K562 (cell line): Measurements from ENCODE around the gene SLC48A1. TPM values are rescaled to one million over a fixed set of nuclear protein-coding genes. Genes with fewer than 3 reads are reported as not detected.

Source experiments
- ARID3A ChIP-seq: IDR thresholded peaks from 2 replicates; pipeline ENCODE4 v1.6.1; 2012; ENCODE audit warnings: low read depth, low read length, improper control_type of control experiment, borderline replicate concordance
- DNMT1 ChIP-seq: fragments of 450-650 bp; IDR thresholded peaks from 2 replicates; pipeline ENCODE4 v1.6.1; 2016; ENCODE audit warnings: antibody characterized with exemption, mild to moderate bottlenecking
- HNRNPLL ChIP-seq: fragments of 200-400 bp; formaldehyde crosslinking; IDR thresholded peaks from 2 replicates; pipeline ENCODE4 v1.6.1; 2017; ENCODE audit warnings: low read length, low read depth, mild to moderate bottlenecking; ENCODE audit not compliant: poor library complexity, severe bottlenecking
- ILF3 ChIP-seq: fragments of 450-650 bp; IDR thresholded peaks from 2 replicates; pipeline ENCODE4 v1.6.1; 2018; ENCODE audit warnings: antibody characterized with exemption, mild to moderate bottlenecking, moderate library complexity, borderline replicate concordance
- MTA1 ChIP-seq: fragments of 450-650 bp; IDR thresholded peaks from 2 replicates; pipeline ENCODE4 v1.6.1; 2017; ENCODE audit warnings: borderline replicate concordance
- NCOR1 ChIP-seq: fragments of 450-650 bp; IDR thresholded peaks from 2 replicates; pipeline ENCODE4 v1.6.1; 2016; ENCODE audit warnings: mild to moderate bottlenecking, moderate library complexity
- NFXL1 ChIP-seq: fragments of 450-650 bp; formaldehyde crosslinking; IDR thresholded peaks from 2 replicates; pipeline ENCODE4 v1.4.0; 2021; ENCODE audit warnings: mild to moderate bottlenecking
- NKRF ChIP-seq: fragments of 450-650 bp; IDR thresholded peaks from 2 replicates; pipeline ENCODE4 v1.6.1; 2016; ENCODE audit warnings: borderline replicate concordance
- NONO ChIP-seq, 2 experiments: fragments of 200-400 bp in 1 of 2; fragments of 450-650 bp in 1 of 2; formaldehyde crosslinking in 1 of 2; IDR thresholded peaks; 2 replicates each; pipeline ENCODE4 v1.6.1; 2017; ENCODE audit warnings: low read depth in 2 of 2, mild to moderate bottlenecking in 2 of 2, moderate library complexity in 2 of 2, low read length in 1 of 2
- PHF8 ChIP-seq: fragments of 200-600 bp; sonication (generic); IDR thresholded peaks from 2 replicates; pipeline ENCODE4 v1.6.1; 2012; ENCODE audit warnings: mixed run types, mild to moderate bottlenecking, inconsistent platforms, low read length, moderate library complexity, borderline replicate concordance
- RBBP5 ChIP-seq: fragments of 200-600 bp; sonication (generic); IDR thresholded peaks from 2 replicates; pipeline ENCODE4 v1.6.1; 2012; ENCODE audit warnings: borderline replicate concordance, mild to moderate bottlenecking, low read length, control low read depth, inconsistent platforms; ENCODE audit not compliant: insufficient read depth, poor library complexity, severe bottlenecking
- RBM22 ChIP-seq: fragments of 200-400 bp; formaldehyde crosslinking; IDR thresholded peaks from 2 replicates; pipeline ENCODE4 v1.6.1; 2018; ENCODE audit warnings: low read length, low read depth; ENCODE audit not compliant: poor library complexity, severe bottlenecking
- ZNF57 ChIP-seq: fragments of 450-650 bp; formaldehyde crosslinking; IDR thresholded peaks from 2 replicates; pipeline ENCODE4 v1.4.0; 2020; ENCODE audit warnings: mild to moderate bottlenecking, moderate library complexity
- polyA plus RNA-seq, 8 experiments: library from polyadenylated mRNA; depleted of rRNA in 4 of 8; stranded (reverse) in 5 of 8; unstranded in 3 of 8; fragments of >200 nt; fragmentation: Nextera tagmentation in 2 of 8; fragmentation: Illumina TruSeq in 1 of 8; extraction: Ambion mirVana in 2 of 8; extraction: Trizol in 1 of 8; gene quantifications; 2 replicates each; pipeline versions ENCODE4 v1.2.1 to v1.2.3, GENCODE V29; 2011 to 2014; ENCODE audit warnings: inconsistent platforms in 1 of 8, missing spikeins in 1 of 8
- total RNA-seq, 7 experiments: library from RNA; depleted of rRNA in 6 of 7; stranded (reverse); fragments of >200 nt in 6 of 7; fragmentation: Illumina TruSeq in 2 of 7; extraction: Trizol in 2 of 7; gene quantifications; 2 replicates each; pipeline versions ENCODE4 v1.2.1 to v1.2.3, GENCODE V29; 2011 to 2021; ENCODE audit warnings: low replicate concordance in 1 of 7
- TF ChIP-seq, protein P1 (sequence below): IDR thresholded peaks from 2 replicates; pipeline ENCODE4 v1.6.1; 2011; ENCODE audit warnings: borderline replicate concordance, low read depth, mild to moderate bottlenecking, moderate library complexity, low read length; ENCODE audit not compliant: insufficient read depth, poor library complexity, severe bottlenecking
- TF ChIP-seq, protein P2 (sequence below): sonication (generic); formaldehyde crosslinking; IDR thresholded peaks from 2 replicates; pipeline ENCODE4 v1.8.1; 2023; ENCODE audit warnings: mild to moderate bottlenecking, missing genetic modification reagents
- TF ChIP-seq, protein P3 (sequence below): sonication (generic); formaldehyde crosslinking; IDR thresholded peaks from 2 replicates; pipeline ENCODE4 v1.8.0; 2022; ENCODE audit warnings: missing genetic modification reagents, mild to moderate bottlenecking, moderate library complexity, borderline replicate concordance

Gene SLC48A1
- total and polyA plus RNA-seq, 9 of the 15 experiments (the other 6 are each of a cell fraction or from before 2014, with no cell fraction given) = 10.7 to 37.5 (median 18.7) TPM

DNA sequence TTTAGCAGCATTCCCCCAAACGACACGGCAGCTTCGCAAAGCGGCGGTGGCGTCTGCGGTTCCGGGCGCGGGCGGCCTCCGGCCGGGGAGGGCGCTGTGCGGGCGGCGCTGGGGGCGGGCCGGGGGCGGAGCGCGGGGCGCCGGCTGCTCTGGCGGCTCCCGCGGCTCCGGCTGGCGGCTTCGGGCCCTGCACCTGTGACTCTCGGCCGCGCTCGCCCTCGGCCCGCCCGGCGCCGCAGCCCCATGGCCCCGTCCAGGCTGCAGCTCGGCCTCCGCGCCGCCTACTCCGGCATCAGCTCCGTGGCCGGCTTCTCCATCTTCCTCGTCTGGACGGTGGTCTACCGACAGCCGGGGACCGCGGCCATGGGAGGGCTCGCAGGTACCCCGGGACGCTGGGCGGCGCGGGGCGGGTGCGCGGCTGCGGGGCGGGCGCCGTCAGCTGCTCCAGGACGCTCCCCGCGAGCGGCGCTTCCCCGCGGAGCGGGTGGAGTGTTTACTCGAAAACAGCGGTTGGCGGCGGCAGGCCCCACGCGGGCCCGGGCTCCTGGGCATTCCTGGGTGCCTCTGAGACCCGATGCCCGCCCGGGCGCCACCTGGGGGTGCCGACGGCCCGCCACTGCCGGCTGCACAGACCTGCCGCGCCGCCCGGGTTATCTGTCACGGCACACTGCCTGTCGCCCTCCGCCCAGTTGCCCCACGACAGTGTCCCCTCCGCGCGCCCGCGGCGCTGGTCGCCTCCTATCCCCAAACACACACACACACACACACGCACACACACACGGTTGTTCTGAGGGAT is at the start of gene SLC48A1 (continued):
- TF ChIP-seq, protein P1, sequence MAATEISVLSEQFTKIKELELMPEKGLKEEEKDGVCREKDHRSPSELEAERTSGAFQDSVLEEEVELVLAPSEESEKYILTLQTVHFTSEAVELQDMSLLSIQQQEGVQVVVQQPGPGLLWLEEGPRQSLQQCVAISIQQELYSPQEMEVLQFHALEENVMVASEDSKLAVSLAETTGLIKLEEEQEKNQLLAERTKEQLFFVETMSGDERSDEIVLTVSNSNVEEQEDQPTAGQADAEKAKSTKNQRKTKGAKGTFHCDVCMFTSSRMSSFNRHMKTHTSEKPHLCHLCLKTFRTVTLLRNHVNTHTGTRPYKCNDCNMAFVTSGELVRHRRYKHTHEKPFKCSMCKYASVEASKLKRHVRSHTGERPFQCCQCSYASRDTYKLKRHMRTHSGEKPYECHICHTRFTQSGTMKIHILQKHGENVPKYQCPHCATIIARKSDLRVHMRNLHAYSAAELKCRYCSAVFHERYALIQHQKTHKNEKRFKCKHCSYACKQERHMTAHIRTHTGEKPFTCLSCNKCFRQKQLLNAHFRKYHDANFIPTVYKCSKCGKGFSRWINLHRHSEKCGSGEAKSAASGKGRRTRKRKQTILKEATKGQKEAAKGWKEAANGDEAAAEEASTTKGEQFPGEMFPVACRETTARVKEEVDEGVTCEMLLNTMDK = peak; percentile 96
- peak; percentile 49 for TF ChIP-seq RBBP5
- TF ChIP-seq DNMT1 = no peak
- TF ChIP-seq, protein P2, sequence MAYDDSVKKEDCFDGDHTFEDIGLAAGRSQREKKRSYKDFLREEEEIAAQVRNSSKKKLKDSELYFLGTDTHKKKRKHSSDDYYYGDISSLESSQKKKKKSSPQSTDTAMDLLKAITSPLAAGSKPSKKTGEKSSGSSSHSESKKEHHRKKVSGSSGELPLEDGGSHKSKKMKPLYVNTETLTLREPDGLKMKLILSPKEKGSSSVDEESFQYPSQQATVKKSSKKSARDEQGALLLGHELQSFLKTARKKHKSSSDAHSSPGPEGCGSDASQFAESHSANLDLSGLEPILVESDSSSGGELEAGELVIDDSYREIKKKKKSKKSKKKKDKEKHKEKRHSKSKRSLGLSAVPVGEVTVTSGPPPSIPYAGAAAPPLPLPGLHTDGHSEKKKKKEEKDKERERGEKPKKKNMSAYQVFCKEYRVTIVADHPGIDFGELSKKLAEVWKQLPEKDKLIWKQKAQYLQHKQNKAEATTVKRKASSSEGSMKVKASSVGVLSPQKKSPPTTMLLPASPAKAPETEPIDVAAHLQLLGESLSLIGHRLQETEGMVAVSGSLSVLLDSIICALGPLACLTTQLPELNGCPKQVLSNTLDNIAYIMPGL (CRISPR knock-in tag) = 0 out of 2 replicates have a peak, but pooled peaks have one; percentile 42
- TF ChIP-seq HNRNPLL = peak; percentile 39
- no peak for TF ChIP-seq ARID3A
- no peak for TF ChIP-seq ZNF57 (CRISPR knock-in tag)
- TF ChIP-seq ILF3 = peak; percentile 78; the same call in 1 of the 2 replicates
- TF ChIP-seq NONO (IDR thresholded peaks at IDR 0.05; ENCODE audit: low read depth in 2 of 2, low read length in 1 of 2) = peak in 1 of 2 experiments; percentile 75; a peak in 2 of 4 replicates
- TF ChIP-seq NCOR1 = 0 out of 2 replicates have a peak, but pooled peaks have one; percentile 25
- no peak for TF ChIP-seq RBM22
- peak; percentile 85; the same call in 1 of the 2 replicates for TF ChIP-seq PHF8
- 0 out of 2 replicates have a peak, but pooled peaks have one; percentile 29 for TF ChIP-seq MTA1
- TF ChIP-seq, protein P3, sequence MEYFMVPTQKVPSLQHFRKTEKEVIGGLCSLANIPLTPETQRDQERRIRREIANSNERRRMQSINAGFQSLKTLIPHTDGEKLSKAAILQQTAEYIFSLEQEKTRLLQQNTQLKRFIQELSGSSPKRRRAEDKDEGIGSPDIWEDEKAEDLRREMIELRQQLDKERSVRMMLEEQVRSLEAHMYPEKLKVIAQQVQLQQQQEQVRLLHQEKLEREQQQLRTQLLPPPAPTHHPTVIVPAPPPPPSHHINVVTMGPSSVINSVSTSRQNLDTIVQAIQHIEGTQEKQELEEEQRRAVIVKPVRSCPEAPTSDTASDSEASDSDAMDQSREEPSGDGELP (CRISPR knock-in tag) = peak; percentile 29; the same call in 1 of the 2 replicates
- TF ChIP-seq NFXL1 (CRISPR knock-in tag) = no peak
- peak; percentile 75; the same call in 1 of the 2 replicates for TF ChIP-seq NKRF
